DOHH2 (cell line): Measurements from ENCODE around the gene SDF2L1.

Experiments
- H3F3A ChIP-seq: fragments of 200-600 bp; sonication (generic), shearing (Covaris generic); 2 replicates; pipeline ENCODE4 v1.6.0; 2016; ENCODE audit warnings: antibody characterized with exemption, mild to moderate bottlenecking; ENCODE audit not compliant: control insufficient read depth, insufficient read depth
- H3K27ac ChIP-seq: fragments of 200-600 bp; sonication (generic); 2 replicates; pipeline ENCODE4 v1.5.1; 2014; ENCODE audit warnings: low read depth, mild to moderate bottlenecking, low read length, moderate library complexity
- H3K27me3 ChIP-seq: fragments of 200-600 bp; sonication (generic); 2 replicates; pipeline ENCODE4 v1.6.1; 2014; ENCODE audit warnings: mild to moderate bottlenecking, low read length, mixed read lengths; ENCODE audit not compliant: control insufficient read depth
- H3K36me3 ChIP-seq: fragments of 200-600 bp; sonication (generic); 2 replicates; pipeline ENCODE4 v1.6.1; 2014; ENCODE audit warnings: mild to moderate bottlenecking, low read length, moderate library complexity, mixed read lengths; ENCODE audit not compliant: control insufficient read depth
- H3K4me1 ChIP-seq: fragments of 200-600 bp; sonication (generic); 2 replicates; pipeline ENCODE4 v1.6.1; 2014; ENCODE audit warnings: mild to moderate bottlenecking, low read length, mixed read lengths; ENCODE audit not compliant: control insufficient read depth
- H3K4me2 ChIP-seq: fragments of 200-600 bp; sonication (generic); 2 replicates; pipeline ENCODE4 v1.6.0; 2014; ENCODE audit warnings: mild to moderate bottlenecking, low read length, moderate library complexity
- H3K4me3 ChIP-seq: fragments of 200-600 bp; sonication (generic); 2 replicates; pipeline ENCODE4 v1.5.1; 2014; ENCODE audit warnings: mild to moderate bottlenecking, low read length, mixed read lengths
- H3K79me2 ChIP-seq: fragments of 200-600 bp; sonication (generic); 2 replicates; pipeline ENCODE4 v1.6.1; 2014; ENCODE audit warnings: mild to moderate bottlenecking, low read length, mixed read lengths; ENCODE audit not compliant: control insufficient read depth
- H3K9me2 ChIP-seq: fragments of 200-600 bp; sonication (generic); replicated peaks from 2 replicates; pipeline ENCODE4 v1.6.1; 2014; ENCODE audit warnings: mild to moderate bottlenecking, low read length, mixed read lengths; ENCODE audit not compliant: control insufficient read depth
- H3K9me3 ChIP-seq: fragments of 200-600 bp; sonication (generic); 2 replicates; pipeline ENCODE4 v1.6.1; 2014; ENCODE audit warnings: antibody characterized with exemption, low read length, mixed read lengths; ENCODE audit not compliant: control insufficient read depth, insufficient read depth
- H4K20me1 ChIP-seq: fragments of 200-600 bp; sonication (generic); 2 replicates; pipeline ENCODE4 v1.6.0; 2014; ENCODE audit warnings: low read depth, mild to moderate bottlenecking, antibody characterized with exemption, low read length, moderate library complexity; ENCODE audit not compliant: control insufficient read depth, insufficient read depth
- EZH2phosphoT487 ChIP-seq: fragments of 200-600 bp; sonication (generic); IDR thresholded peaks from 2 replicates; pipeline ENCODE4 v1.6.1; 2017; ENCODE audit warnings: borderline replicate concordance, mild to moderate bottlenecking, antibody characterized with exemption, low read length, moderate library complexity, mixed read lengths
- TF ChIP-seq, protein P1 (sequence below): fragments of 200-600 bp; sonication (generic); IDR thresholded peaks from one replicate; pipeline ENCODE4 v1.5.1; 2014; ENCODE audit warnings: antibody characterized with exemption, mild to moderate bottlenecking, low read depth, low read length; ENCODE audit not compliant: poor library complexity, severe bottlenecking

The SDF2L1 gene

GRCh38 chr22:21624120-21624879 lies 17.8 kb upstream of the SDF2L1 start:
- no peaks in the 10 kb centered on the region for H3K27me3 ChIP-seq
- H3K4me3 ChIP-seq: no peak overlapping the region
- no peak for TF ChIP-seq EZH2phosphoT487
- TF ChIP-seq, protein P1, sequence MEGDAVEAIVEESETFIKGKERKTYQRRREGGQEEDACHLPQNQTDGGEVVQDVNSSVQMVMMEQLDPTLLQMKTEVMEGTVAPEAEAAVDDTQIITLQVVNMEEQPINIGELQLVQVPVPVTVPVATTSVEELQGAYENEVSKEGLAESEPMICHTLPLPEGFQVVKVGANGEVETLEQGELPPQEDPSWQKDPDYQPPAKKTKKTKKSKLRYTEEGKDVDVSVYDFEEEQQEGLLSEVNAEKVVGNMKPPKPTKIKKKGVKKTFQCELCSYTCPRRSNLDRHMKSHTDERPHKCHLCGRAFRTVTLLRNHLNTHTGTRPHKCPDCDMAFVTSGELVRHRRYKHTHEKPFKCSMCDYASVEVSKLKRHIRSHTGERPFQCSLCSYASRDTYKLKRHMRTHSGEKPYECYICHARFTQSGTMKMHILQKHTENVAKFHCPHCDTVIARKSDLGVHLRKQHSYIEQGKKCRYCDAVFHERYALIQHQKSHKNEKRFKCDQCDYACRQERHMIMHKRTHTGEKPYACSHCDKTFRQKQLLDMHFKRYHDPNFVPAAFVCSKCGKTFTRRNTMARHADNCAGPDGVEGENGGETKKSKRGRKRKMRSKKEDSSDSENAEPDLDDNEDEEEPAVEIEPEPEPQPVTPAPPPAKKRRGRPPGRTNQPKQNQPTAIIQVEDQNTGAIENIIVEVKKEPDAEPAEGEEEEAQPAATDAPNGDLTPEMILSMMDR: peak; percentile 93
- peaks cover 80% of the 10 kb centered on the region for H3K36me3 ChIP-seq
- H3K27ac ChIP-seq: peak overlapping the region; percentile 29
- no peaks in the 10 kb centered on the region for H3K9me2 ChIP-seq
- H3K4me1 ChIP-seq: peaks cover 47% of the 10 kb centered on the region
- H3K4me2 ChIP-seq: no peak overlapping the region; the same call in 1 of the 2 replicates
- peaks cover 95% of the 10 kb centered on the region for H3K79me2 ChIP-seq
- H3F3A ChIP-seq: peaks cover 46% of the 10 kb centered on the region
- no peaks in the 10 kb centered on the region for H3K9me3 ChIP-seq
- H4K20me1 ChIP-seq: peaks cover 9% of the 10 kb centered on the region; the same call in 1 of the 2 replicates

DNA sequence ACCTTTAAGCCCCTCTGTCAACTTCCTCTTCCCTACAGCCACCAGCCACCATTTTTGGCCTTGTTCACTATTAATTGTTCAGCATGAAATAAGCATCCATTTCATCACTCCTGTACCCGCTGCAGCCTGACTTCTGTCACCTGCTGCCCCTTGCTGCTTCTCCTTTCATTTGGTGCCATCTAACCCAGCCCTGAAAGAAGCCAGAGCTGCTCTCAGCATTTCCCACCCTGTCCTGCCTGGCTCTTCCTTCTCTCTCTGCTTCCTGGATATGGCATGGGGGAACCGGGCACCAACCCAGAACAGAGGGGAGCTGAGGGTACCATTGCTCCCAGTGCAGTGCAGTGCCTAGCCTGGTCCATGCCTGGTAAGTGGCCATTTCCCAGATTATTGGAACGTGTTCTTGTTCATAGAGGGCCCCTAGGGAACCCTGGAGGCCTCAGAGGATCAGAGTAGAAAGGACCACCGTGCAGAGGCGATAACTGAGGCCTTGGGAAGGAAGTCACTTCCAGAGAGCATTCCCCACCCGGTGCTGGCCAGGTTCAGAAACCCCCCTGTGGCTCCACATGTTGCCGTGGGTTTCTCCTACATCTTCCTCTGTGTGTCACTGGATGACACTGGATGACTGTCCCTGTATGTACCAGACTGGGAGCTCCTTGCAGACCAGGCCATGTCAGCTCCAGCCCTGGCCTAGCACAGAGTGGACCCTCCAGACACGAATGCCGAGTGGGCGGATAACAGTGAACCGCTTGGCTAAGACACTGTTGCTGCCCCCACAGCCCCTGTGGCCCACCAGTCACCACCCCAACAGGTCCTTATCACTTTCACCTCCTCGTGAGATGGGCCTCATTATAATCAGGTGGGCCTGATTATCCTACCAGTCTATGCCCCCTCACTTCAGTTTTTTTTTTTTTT lies 17.0 kb upstream of the SDF2L1 start:
- Histone ChIP-seq H3K27ac (peak overlapping the region; percentile 29), H3K27me3 (no peaks in the 10 kb centered on the region)

DNA sequence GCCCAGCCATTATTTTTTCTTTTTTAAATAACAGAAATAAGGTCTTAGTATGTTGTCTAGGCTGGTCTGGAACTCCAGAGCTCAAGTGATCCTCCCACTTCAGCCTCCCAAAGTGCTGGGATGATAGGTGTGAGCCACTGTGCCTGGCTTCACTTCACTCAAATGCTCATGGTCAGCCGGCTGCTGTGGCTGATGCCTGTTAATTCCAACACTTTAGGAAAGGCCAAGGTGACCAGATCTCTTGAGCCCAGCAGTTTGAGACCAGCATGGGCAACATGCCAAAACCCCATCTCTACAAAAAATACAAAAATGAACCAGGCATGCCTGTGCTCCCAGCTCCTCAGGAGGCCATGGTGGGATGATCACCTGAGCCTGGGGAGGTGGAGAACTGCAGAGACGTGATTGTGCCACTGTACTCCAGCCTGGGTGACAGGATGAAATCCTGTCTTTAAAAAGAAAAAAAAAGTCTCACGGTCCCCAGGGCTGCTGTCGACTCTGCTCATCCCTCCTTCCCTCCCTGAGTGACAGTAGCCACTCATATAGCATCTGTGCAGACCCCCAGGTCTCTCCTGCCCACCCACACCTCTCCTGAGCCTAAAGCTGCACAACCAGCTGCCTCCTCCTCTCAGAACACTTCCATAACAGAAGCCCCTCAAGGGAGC lies 15.9 kb upstream of the SDF2L1 start:
- H3K4me1 ChIP-seq: peaks cover 55% of the 10 kb centered on the region
- peaks cover 49% of the 10 kb centered on the region for H3F3A ChIP-seq
- H3K36me3 ChIP-seq: peaks cover 73% of the 10 kb centered on the region
- H3K9me2 ChIP-seq: no peaks in the 10 kb centered on the region
- no peak overlapping the region for H3K27ac ChIP-seq
- no peaks in the 10 kb centered on the region for H3K27me3 ChIP-seq
- H3K79me2 ChIP-seq: peaks cover 82% of the 10 kb centered on the region
- H3K4me3 ChIP-seq: no peak overlapping the region
- peaks cover 9% of the 10 kb centered on the region; the same call in 1 of the 2 replicates for H4K20me1 ChIP-seq
- TF ChIP-seq, protein P1: no peak
- TF ChIP-seq EZH2phosphoT487: no peak
- H3K9me3 ChIP-seq: no peaks in the 10 kb centered on the region
- peak overlapping the region; percentile 22 for H3K4me2 ChIP-seq

More for the DNA sequence above, 17.0 kb upstream of the SDF2L1 start:
- peaks cover 84% of the 10 kb centered on the region for H3K36me3 ChIP-seq
- H3K9me3 ChIP-seq: no peaks in the 10 kb centered on the region
- peak overlapping the region; percentile 4; the same call in 1 of the 2 replicates for H3K4me2 ChIP-seq
- TF ChIP-seq EZH2phosphoT487: no peak
- TF ChIP-seq, protein P1: no peak
- no peaks in the 10 kb centered on the region for H3K9me2 ChIP-seq
- peaks cover 46% of the 10 kb centered on the region for H3F3A ChIP-seq
- H3K4me3 ChIP-seq: no peak overlapping the region
- H3K4me1 ChIP-seq: peaks cover 48% of the 10 kb centered on the region
- H4K20me1 ChIP-seq: peaks cover 9% of the 10 kb centered on the region; the same call in 1 of the 2 replicates
- H3K79me2 ChIP-seq: peaks cover 93% of the 10 kb centered on the region
